Ishikawa (cell line): ENCODE measurements around the gene INHBE.

ENCODE experiments used
- CEBPB ChIP-seq: IDR thresholded peaks from 2 replicates; pipeline ENCODE4 v1.6.1; 2012
- CREB1 ChIP-seq: IDR thresholded peaks from 2 replicates; pipeline ENCODE4 v1.6.1; 2012; ENCODE audit warnings: low read depth
- EGR1 ChIP-seq: IDR thresholded peaks from 2 replicates; pipeline ENCODE4 v1.6.1; 2012
- EP300 ChIP-seq: IDR thresholded peaks from 2 replicates; pipeline ENCODE4 v1.6.1; 2012; ENCODE audit warnings: borderline replicate concordance
- FOXM1 ChIP-seq: IDR thresholded peaks from 2 replicates; pipeline ENCODE4 v1.6.1; 2012; ENCODE audit warnings: low read depth, borderline replicate concordance
- NFIC ChIP-seq: IDR thresholded peaks from 2 replicates; pipeline ENCODE4 v1.6.1; 2012
- RAD21 ChIP-seq: IDR thresholded peaks from 2 replicates; pipeline ENCODE4 v1.6.1; 2012; ENCODE audit warnings: low read depth
- REST ChIP-seq: IDR thresholded peaks from 2 replicates; pipeline ENCODE4 v1.6.1; 2012; ENCODE audit warnings: low read depth, mild to moderate bottlenecking
- TAF1 ChIP-seq: IDR thresholded peaks from 2 replicates; pipeline ENCODE4 v1.6.1; 2012; ENCODE audit warnings: low read depth, mild to moderate bottlenecking
- TCF12 ChIP-seq: IDR thresholded peaks from 2 replicates; pipeline ENCODE4 v1.6.1; 2012; ENCODE audit warnings: low read depth
- TEAD4 ChIP-seq: IDR thresholded peaks from 2 replicates; pipeline ENCODE4 v1.6.1; 2012
- YY1 ChIP-seq: IDR thresholded peaks from 2 replicates; pipeline ENCODE4 v1.6.1; 2012; ENCODE audit warnings: low read depth
- ZBTB7A ChIP-seq: IDR thresholded peaks from 2 replicates; pipeline ENCODE4 v1.6.1; 2012; ENCODE audit warnings: low read depth
- TF ChIP-seq, protein P1 (sequence below): IDR thresholded peaks from 2 replicates; pipeline ENCODE4 v1.6.1; 2012
- TF ChIP-seq, protein P2 (sequence below): IDR thresholded peaks from 2 replicates; pipeline ENCODE4 v1.6.1; 2012

The INHBE gene

DNA sequence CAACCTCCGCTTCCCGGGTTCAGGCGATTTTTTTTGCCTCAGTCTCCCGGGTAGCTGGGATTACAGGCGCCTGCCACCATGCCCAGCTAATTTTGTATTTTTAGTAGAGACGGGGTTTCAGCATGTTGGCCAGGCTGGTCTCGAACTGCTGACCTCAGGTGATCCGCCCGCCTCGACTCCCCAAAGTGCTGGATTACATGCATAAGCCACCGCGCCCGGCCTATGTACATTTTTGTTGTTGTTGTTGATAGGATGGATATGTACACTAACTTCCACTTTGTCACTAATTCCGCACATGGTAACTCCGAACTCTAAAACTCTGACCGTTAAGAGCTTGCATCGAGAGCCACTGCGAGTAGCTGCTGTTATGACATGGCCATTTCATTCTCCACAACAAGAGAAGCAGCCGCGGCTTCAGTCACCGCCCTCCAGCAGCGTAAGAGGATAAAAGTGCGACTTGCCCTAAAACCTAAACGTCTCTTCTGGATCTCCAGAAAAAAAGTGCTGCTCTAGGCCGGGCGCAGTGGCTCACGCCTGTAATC, 32.0 kb downstream of the INHBE start:
- no peak for TF ChIP-seq EGR1
- TF ChIP-seq ZBTB7A = no peak
- TF ChIP-seq CREB1 = no peak
- TF ChIP-seq EP300 = no peak
- TF ChIP-seq RAD21 = no peak
- no peak for TF ChIP-seq CEBPB
- TF ChIP-seq, protein P1, sequence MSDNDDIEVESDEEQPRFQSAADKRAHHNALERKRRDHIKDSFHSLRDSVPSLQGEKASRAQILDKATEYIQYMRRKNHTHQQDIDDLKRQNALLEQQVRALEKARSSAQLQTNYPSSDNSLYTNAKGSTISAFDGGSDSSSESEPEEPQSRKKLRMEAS = no peak
- TF ChIP-seq TEAD4 = no peak
- TF ChIP-seq REST = no peak
- TF ChIP-seq NFIC = no peak
- TF ChIP-seq TAF1 = no peak
- no peak; the same call in 1 of the 2 replicates for TF ChIP-seq TCF12
- no peak for TF ChIP-seq YY1

DNA sequence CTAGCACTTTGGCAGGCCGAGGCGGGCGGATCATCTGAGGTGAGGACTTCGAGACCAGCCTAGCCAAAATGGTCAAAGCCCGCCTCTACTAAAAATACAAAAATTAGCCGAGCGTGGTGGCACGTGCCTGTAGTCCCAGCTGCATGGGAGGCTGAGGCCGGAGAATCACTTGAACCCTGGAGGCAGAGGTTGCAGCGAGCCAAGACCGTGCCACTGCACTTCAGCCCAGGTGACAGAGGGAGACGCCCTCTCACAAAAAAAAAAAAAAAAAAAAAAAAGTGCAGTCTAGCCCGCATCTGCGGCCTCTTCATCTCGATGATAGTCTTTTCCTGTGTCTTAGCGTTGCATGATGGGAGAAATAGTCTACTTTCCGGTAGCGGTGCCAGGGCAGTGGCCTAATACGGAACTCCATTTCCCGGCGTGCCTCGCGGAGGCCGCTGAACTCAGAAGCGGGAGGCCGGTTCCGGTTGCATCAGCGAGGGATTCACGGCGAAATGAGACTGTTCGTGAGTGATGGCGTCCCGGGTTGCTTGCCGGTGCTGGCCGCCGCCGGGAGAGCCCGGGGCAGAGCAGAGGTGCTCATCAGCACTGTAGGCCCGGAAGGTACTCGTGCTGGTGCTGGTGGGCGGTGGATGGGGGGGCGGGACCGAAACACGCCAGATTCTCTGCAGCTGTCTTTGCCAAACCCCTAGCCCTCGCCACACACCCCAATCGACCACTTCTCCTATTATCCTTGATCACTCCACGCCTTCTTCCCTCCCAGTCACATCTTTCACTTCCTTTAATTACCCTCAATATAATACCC, 32.7 kb downstream of the INHBE start, which contains the start of gene MARS1:
Gene MARS1 (plus strand): TSS at position 472 of the 805 bp plus-strand sequence. CDS start 23 bp downstream, at position 495.
- no peak for TF ChIP-seq REST
- peak; percentile 88 for TF ChIP-seq TAF1
- TF ChIP-seq EGR1 = no peak
- TF ChIP-seq, protein P1 = peak; percentile 95
- peak; percentile 6; the same call in 1 of the 2 replicates for TF ChIP-seq NFIC
- no peak for TF ChIP-seq ZBTB7A
- TF ChIP-seq YY1 = peak; percentile 86
- TF ChIP-seq TEAD4 = no peak
- TF ChIP-seq CEBPB = peak; percentile 83
- no peak for TF ChIP-seq FOXM1
- TF ChIP-seq CREB1 = peak; percentile 38; the same call in 1 of the 2 replicates
- peak; percentile 67 for TF ChIP-seq TCF12
- TF ChIP-seq RAD21 = no peak
- TF ChIP-seq, protein P2, sequence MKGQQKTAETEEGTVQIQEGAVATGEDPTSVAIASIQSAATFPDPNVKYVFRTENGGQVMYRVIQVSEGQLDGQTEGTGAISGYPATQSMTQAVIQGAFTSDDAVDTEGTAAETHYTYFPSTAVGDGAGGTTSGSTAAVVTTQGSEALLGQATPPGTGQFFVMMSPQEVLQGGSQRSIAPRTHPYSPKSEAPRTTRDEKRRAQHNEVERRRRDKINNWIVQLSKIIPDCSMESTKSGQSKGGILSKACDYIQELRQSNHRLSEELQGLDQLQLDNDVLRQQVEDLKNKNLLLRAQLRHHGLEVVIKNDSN = peak; percentile 29; the same call in 1 of the 2 replicates
- TF ChIP-seq EP300 = no peak

DNA sequence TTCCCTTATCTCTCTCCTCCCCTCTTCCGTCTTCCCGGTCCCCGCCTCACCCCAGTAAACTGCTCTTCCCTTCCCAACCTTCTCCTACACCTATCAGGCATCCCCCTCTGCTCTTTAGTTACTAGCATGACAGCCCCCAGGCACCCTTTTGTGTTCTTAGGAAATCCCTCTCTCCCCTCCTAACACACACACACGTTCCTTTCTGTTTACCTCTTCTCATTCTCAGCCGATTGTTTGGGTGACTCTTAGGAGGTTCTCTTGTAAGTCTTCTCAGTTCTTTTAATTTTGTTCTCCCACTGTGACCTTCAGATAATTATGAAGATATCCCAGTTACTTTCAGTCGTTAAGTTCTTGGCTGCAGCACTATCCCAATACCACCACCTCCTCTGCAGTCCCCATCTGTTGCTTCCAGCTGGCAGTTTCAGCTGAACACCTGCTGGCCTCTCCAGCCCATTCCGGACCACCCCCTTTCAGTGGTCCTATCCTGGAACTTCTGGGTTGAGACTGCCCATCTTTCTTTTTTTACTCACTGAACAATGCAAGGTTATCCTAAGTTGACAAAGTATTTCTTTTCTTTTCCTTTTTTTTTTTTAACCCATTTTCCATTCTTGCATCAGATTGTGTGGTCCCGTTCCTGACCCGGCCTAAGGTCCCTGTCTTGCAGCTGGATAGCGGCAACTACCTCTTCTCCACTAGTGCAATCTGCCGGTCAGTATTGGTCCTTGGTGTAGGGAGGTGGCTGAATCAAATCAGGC, 33.5 kb downstream of the INHBE start:
- TF ChIP-seq, protein P2 = no peak
- TF ChIP-seq CREB1 (no peak), CEBPB (no peak), NFIC (no peak), REST (no peak), FOXM1 (no peak), EGR1 (no peak), TAF1 (no peak), ZBTB7A (no peak), EP300 (no peak), TCF12 (no peak), YY1 (no peak), RAD21 (no peak), TEAD4 (no peak)
- TF ChIP-seq, protein P1 = no peak
